Astrocyte (in vitro differentiated cells and primary cell): ENCODE data around the gene SVEP1.

Source experiments
- EZH2 ChIP-seq: IDR thresholded peaks from 2 replicates; pipeline ENCODE4 v1.6.1; 2012; ENCODE audit warnings: mild to moderate bottlenecking, low read length, inconsistent platforms; ENCODE audit not compliant: insufficient read depth
- TF ChIP-seq, protein P1 (sequence below): IDR thresholded peaks from 2 replicates; pipeline ENCODE4 v1.5.1; 2011; ENCODE audit warnings: low read depth, mild to moderate bottlenecking, inconsistent platforms, low read length, moderate library complexity; ENCODE audit not compliant: insufficient read depth

DNA sequence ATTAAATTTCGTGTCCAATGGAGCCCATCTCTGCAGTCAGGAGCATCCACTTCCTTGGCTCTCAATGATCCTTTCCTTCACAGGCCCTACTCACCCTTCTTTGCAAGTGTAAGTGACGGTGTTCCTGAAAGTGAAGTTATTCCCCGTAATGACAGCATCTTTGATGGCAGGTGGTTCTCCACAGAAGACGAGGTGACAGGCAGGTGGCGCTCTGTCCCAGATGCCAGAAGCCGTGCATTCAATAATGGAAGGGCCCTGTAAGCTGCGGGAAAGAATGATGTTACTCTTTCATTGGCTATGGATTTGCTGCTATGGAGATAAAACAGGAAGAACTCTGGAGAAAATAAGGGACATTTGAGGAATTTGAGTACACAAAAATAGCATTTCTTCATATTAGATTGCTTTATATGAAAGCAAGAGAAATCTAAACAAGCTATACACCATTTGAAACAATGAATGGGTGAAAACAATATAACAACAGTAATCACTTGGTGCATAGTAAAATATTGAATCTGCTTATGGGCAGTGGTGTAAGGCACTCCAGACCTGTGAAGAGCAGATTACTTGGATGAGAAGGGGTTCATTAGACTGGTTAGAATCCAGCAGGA is 151.9 kb downstream of the SVEP1 start:
- TF ChIP-seq, protein P1, sequence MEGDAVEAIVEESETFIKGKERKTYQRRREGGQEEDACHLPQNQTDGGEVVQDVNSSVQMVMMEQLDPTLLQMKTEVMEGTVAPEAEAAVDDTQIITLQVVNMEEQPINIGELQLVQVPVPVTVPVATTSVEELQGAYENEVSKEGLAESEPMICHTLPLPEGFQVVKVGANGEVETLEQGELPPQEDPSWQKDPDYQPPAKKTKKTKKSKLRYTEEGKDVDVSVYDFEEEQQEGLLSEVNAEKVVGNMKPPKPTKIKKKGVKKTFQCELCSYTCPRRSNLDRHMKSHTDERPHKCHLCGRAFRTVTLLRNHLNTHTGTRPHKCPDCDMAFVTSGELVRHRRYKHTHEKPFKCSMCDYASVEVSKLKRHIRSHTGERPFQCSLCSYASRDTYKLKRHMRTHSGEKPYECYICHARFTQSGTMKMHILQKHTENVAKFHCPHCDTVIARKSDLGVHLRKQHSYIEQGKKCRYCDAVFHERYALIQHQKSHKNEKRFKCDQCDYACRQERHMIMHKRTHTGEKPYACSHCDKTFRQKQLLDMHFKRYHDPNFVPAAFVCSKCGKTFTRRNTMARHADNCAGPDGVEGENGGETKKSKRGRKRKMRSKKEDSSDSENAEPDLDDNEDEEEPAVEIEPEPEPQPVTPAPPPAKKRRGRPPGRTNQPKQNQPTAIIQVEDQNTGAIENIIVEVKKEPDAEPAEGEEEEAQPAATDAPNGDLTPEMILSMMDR, result peak; percentile 69
- no peak for TF ChIP-seq EZH2
